Activated T-cell treated with anti-CD3 and anti-CD28 coated beads, Interleukin-2, amount 50 U/mL, for 4 hours (primary cell): ENCODE data around the gene DEPDC5. TPM values are rescaled to one million over a fixed set of nuclear protein-coding genes. Genes with fewer than 3 reads are reported as not detected.
A peak's percentile ranks its signal among the peaks of the same experiment; 100 is the strongest.

ENCODE experiments used
- ATAC-seq, 2 donors: fragments of 200-7000 bp; cut with Tn5 transposase; one replicate each; pipeline ENCODE4 v1.10.0; 2021
- DNase-seq: peaks from one replicate; pipeline ENCODE4 v3.0.0-alpha.2; 2020
- H3K27me3 Mint-ChIP-seq: one replicate; pipeline ENCODE4 v1.8.0; 2021; ENCODE audit warnings: low read depth, mixed read lengths
- H3K36me3 Mint-ChIP-seq: one replicate; pipeline ENCODE4 v1.8.0; 2022; ENCODE audit warnings: mixed read lengths; ENCODE audit not compliant: insufficient read depth
- H3K4me1 Mint-ChIP-seq: one replicate; pipeline ENCODE4 v1.8.0; 2021; ENCODE audit warnings: low read depth, mixed read lengths
- H3K4me3 Mint-ChIP-seq: one replicate; pipeline ENCODE4 v1.8.0; 2021; ENCODE audit warnings: mild to moderate bottlenecking, moderate library complexity, mixed read lengths
- H3K9me3 Mint-ChIP-seq: one replicate; pipeline ENCODE4 v1.8.0; 2021; ENCODE audit warnings: mixed read lengths
- total RNA-seq, 3 donors: library from RNA; stranded (reverse); gene quantifications; one replicate each; pipeline ENCODE4 v1.2.1, GENCODE V29; 2021

The DEPDC5 gene
- total RNA-seq, 3 donors from 2014 or later: 26.2 to 27.4 (median 27.0) TPM

DNA sequence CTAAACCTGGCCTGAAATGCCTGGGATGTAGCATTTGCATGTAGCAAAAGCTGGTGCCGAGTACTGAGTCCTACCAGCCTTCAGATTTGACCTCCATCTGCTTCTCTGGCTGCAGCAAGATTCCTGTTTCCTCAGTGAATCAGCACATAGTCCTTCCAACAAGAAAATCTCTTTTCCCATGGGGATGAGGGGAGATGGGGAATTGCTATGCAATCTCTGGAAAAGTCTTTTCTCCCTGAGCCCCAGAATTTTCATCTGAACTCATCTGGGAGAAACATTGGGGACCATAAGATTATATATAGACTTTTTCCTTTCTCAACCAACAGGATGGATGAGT lies 158.6 kb downstream of the DEPDC5 start:
- DNase-seq: no peak
- H3K4me1 Mint-ChIP-seq: peaks cover 2% of the 10 kb centered on the region

GRCh38 chr22:31915586-31915985 lies 161.8 kb downstream of the DEPDC5 start:
- no peak for ATAC-seq
- DNase-seq: no peak
- Mint-ChIP-seq H3K4me3 (no peak overlapping the region), H3K27me3 (no peaks in the 10 kb centered on the region), H3K9me3 (no peaks in the 10 kb centered on the region), H3K36me3 (no peaks in the 10 kb centered on the region), H3K4me1 (peaks cover 6% of the 10 kb centered on the region)

More for the DNA sequence above, 158.6 kb downstream of the DEPDC5 start:
- no peak for ATAC-seq
- peaks cover 5% of the 10 kb centered on the region for H3K36me3 Mint-ChIP-seq
- no peaks in the 10 kb centered on the region for H3K27me3 Mint-ChIP-seq
- H3K4me3 Mint-ChIP-seq: no peak overlapping the region
- H3K9me3 Mint-ChIP-seq: no peaks in the 10 kb centered on the region

- ATAC-seq: peak; percentile 34 to 49
- no peak for DNase-seq
Observed at GRCh38 chr22:31917227-31917921, 163.6 kb downstream of the DEPDC5 start.

DNA sequence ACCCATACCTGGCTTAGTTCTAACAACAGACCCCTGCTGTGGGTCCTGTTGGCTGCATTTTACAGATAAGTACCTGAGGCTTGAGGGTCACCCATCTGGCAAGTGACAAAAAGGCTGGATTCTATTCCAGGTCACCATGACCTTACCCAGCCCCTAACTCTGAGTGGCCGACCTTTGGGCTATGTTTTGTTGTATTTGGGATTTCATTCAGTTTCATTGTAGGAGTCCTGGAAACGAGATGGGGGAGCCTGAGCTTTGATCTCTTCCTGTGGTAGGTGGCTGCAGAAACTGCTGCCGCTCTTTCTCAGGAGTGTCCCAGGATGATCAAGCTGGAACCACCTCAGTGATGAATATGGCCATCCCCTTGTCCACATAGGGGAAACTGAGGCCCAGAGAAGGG lies 165.9 kb downstream of the DEPDC5 start:
- ATAC-seq: no peak
- Mint-ChIP-seq H3K4me3 (no peak overlapping the region), H3K9me3 (no peaks in the 10 kb centered on the region), H3K27me3 (peaks cover 2% of the 10 kb centered on the region), H3K4me1 (peaks cover 6% of the 10 kb centered on the region), H3K36me3 (no peaks in the 10 kb centered on the region)
- no peak for DNase-seq

More at GRCh38 chr22:31917227-31917921, 163.6 kb downstream of the DEPDC5 start:
- peak overlapping the region; percentile 20 for H3K4me3 Mint-ChIP-seq
- no peaks in the 10 kb centered on the region for H3K9me3 Mint-ChIP-seq
- H3K4me1 Mint-ChIP-seq: peaks cover 6% of the 10 kb centered on the region
- no peaks in the 10 kb centered on the region for H3K27me3 Mint-ChIP-seq
- no peaks in the 10 kb centered on the region for H3K36me3 Mint-ChIP-seq

GRCh38 chr22:31920306-31920705 lies 166.5 kb downstream of the DEPDC5 start:
- H3K9me3 Mint-ChIP-seq: no peaks in the 10 kb centered on the region
- H3K4me1 Mint-ChIP-seq: peaks cover 6% of the 10 kb centered on the region
- ATAC-seq: no peak
- no peaks in the 10 kb centered on the region for H3K36me3 Mint-ChIP-seq
- no peak overlapping the region for H3K4me3 Mint-ChIP-seq
- no peak for DNase-seq
- peaks cover 8% of the 10 kb centered on the region for H3K27me3 Mint-ChIP-seq

- Mint-ChIP-seq H3K4me3 (no peak overlapping the region), H3K36me3 (no peaks in the 10 kb centered on the region), H3K4me1 (peaks cover 6% of the 10 kb centered on the region), H3K27me3 (peaks cover 12% of the 10 kb centered on the region), H3K9me3 (no peaks in the 10 kb centered on the region)
- ATAC-seq: no peak
- no peak for DNase-seq
Observed at GRCh38 chr22:31921106-31921505, 167.3 kb downstream of the DEPDC5 start.

GRCh38 chr22:31922534-31922933 lies 168.7 kb downstream of the DEPDC5 start:
- Mint-ChIP-seq H3K4me3 (no peak overlapping the region), H3K4me1 (peaks cover 2% of the 10 kb centered on the region), H3K9me3 (no peaks in the 10 kb centered on the region), H3K27me3 (peaks cover 12% of the 10 kb centered on the region), H3K36me3 (no peaks in the 10 kb centered on the region)
- ATAC-seq: no peak
- DNase-seq: no peak

DNA sequence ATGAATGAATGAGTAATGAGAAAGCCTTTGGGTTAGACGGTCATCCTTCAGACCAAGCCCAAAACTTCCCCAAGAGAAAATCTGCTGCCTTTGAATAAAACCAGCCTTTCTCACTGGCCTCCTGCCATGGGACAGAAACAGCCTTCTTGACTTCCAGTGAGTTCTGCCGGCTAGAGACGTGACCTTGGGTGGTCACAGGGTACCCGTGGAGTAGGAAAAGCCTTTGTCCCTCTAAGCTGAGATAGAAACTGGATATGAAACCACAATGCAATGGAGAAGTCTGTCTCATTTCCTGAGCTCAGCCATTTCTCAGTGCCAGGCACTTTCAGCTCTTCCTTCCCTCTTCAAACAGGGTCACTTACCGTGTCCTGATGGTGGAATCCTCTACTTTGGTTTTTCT lies 169.3 kb downstream of the DEPDC5 start:
- no peak for ATAC-seq
- no peaks in the 10 kb centered on the region for H3K4me1 Mint-ChIP-seq
- no peaks in the 10 kb centered on the region for H3K36me3 Mint-ChIP-seq
- no peak for DNase-seq
- H3K27me3 Mint-ChIP-seq: peaks cover 12% of the 10 kb centered on the region
- H3K4me3 Mint-ChIP-seq: no peak overlapping the region
- no peaks in the 10 kb centered on the region for H3K9me3 Mint-ChIP-seq

- no peaks in the 10 kb centered on the region for H3K4me1 Mint-ChIP-seq
- peaks cover 12% of the 10 kb centered on the region for H3K27me3 Mint-ChIP-seq
- H3K9me3 Mint-ChIP-seq: no peaks in the 10 kb centered on the region
- DNase-seq: no peak
- ATAC-seq: no peak
- H3K36me3 Mint-ChIP-seq: no peaks in the 10 kb centered on the region
- H3K4me3 Mint-ChIP-seq: no peak overlapping the region
Observed at GRCh38 chr22:31923747-31924146, 169.9 kb downstream of the DEPDC5 start.

GRCh38 chr22:31925056-31925455 lies 171.2 kb downstream of the DEPDC5 start:
- H3K4me1 Mint-ChIP-seq: no peaks in the 10 kb centered on the region
- no peaks in the 10 kb centered on the region for H3K36me3 Mint-ChIP-seq
- H3K27me3 Mint-ChIP-seq: peaks cover 12% of the 10 kb centered on the region
- no peak for ATAC-seq
- no peak for DNase-seq
- H3K9me3 Mint-ChIP-seq: no peaks in the 10 kb centered on the region
- H3K4me3 Mint-ChIP-seq: no peak overlapping the region

- no peak overlapping the region for H3K4me3 Mint-ChIP-seq
- H3K9me3 Mint-ChIP-seq: no peaks in the 10 kb centered on the region
- H3K4me1 Mint-ChIP-seq: no peaks in the 10 kb centered on the region
- no peaks in the 10 kb centered on the region for H3K36me3 Mint-ChIP-seq
- H3K27me3 Mint-ChIP-seq: peaks cover 12% of the 10 kb centered on the region
- ATAC-seq (no peak), DNase-seq (no peak)
Observed at GRCh38 chr22:31926024-31926423, 172.2 kb downstream of the DEPDC5 start.

- Mint-ChIP-seq H3K27me3 (peaks cover 12% of the 10 kb centered on the region), H3K4me3 (no peak overlapping the region), H3K4me1 (no peaks in the 10 kb centered on the region), H3K36me3 (no peaks in the 10 kb centered on the region), H3K9me3 (no peaks in the 10 kb centered on the region)
- ATAC-seq (no peak), DNase-seq (no peak)
Observed at GRCh38 chr22:31926969-31927368, 173.2 kb downstream of the DEPDC5 start.

GRCh38 chr22:31927562-31927961 lies 173.7 kb downstream of the DEPDC5 start:
- Mint-ChIP-seq H3K36me3 (no peaks in the 10 kb centered on the region), H3K4me1 (no peaks in the 10 kb centered on the region), H3K27me3 (peaks cover 12% of the 10 kb centered on the region), H3K4me3 (no peak overlapping the region), H3K9me3 (no peaks in the 10 kb centered on the region)
- no peak for DNase-seq
- no peak for ATAC-seq

DNA sequence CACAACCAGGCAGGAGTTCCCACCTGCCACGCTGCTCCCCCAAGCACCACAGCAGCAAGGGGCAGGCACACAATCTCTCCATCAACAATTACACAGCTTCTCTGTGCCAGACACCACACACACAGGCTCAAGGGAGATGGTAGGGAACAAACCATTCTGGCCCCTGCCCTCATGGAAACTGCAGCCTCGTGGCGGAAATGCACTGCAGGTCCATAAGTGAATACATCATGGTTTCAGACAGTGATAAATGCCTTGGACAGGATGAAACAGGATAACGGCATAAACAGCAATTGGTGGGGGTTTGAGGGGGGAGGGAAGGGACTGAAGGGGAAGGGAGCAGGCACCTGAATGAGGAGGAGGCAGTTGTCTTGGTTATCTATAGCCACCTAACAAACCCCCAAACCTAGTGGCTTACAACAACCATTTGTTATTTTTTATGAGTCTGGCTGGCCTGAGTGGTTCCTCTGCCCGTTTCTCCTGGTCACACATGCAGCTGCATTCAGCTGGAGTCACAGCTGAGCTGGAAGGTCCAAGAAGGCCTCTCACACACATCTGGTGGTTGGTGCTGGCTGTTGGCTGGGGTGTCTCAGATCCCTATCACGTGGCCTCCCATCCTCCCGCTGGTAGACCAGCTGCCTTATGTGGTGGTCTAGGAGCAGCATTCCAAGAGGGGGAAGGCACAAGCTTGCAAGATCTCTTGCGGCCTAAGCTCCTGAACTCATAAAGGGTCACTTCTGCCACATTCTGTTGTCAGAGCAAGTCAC lies 175.5 kb downstream of the DEPDC5 start:
- H3K36me3 Mint-ChIP-seq: no peaks in the 10 kb centered on the region
- H3K4me1 Mint-ChIP-seq: no peaks in the 10 kb centered on the region
- H3K27me3 Mint-ChIP-seq: peaks cover 10% of the 10 kb centered on the region
- H3K4me3 Mint-ChIP-seq: no peak overlapping the region
- ATAC-seq: no peak
- H3K9me3 Mint-ChIP-seq: no peaks in the 10 kb centered on the region
- no peak for DNase-seq

GRCh38 chr22:31932863-31933262 lies 179.0 kb downstream of the DEPDC5 start:
- H3K36me3 Mint-ChIP-seq: no peaks in the 10 kb centered on the region
- H3K4me1 Mint-ChIP-seq: no peaks in the 10 kb centered on the region
- H3K9me3 Mint-ChIP-seq: no peaks in the 10 kb centered on the region
- no peaks in the 10 kb centered on the region for H3K27me3 Mint-ChIP-seq
- DNase-seq (no peak), ATAC-seq (no peak)
- H3K4me3 Mint-ChIP-seq: no peak overlapping the region
